HUES64 (cell line): ENCODE data around the gene SACS. TPM values are rescaled to one million over a fixed set of nuclear protein-coding genes. Genes with fewer than 3 reads are reported as not detected.
A peak's percentile ranks its signal among the peaks of the same experiment; 100 is the strongest.

Experiments
- H3K27ac ChIP-seq: 2 replicates; pipeline ENCODE4 v1.7.0; 2013; ENCODE audit warnings: low read depth, low read length, inconsistent platforms
- H3K27me3 ChIP-seq: 2 replicates; pipeline ENCODE4 v1.6.1; 2013; ENCODE audit warnings: mild to moderate bottlenecking, low read length; ENCODE audit not compliant: insufficient read depth
- H3K36me3 ChIP-seq: 2 replicates; pipeline ENCODE4 v1.6.1; 2013; ENCODE audit warnings: mild to moderate bottlenecking, low read length; ENCODE audit not compliant: insufficient read depth
- H3K4me1 ChIP-seq: 2 replicates; pipeline ENCODE4 v1.6.1; 2013; ENCODE audit warnings: mild to moderate bottlenecking, low read length, moderate library complexity; ENCODE audit not compliant: insufficient read depth
- H3K4me3 ChIP-seq: 2 replicates; pipeline ENCODE4 v1.5.1; 2013; ENCODE audit warnings: mild to moderate bottlenecking, low read length, moderate library complexity
- H3K9ac ChIP-seq: 2 replicates; pipeline ENCODE4 v1.6.1; 2013; ENCODE audit warnings: mild to moderate bottlenecking, low read depth, low read length
- H3K9me3 ChIP-seq: 2 replicates; pipeline ENCODE4 v1.6.1; 2013; ENCODE audit warnings: low read depth, low read length; ENCODE audit not compliant: insufficient read depth
- WGBS: fragments of 150-250, 120-280 bp; methylation state at CpG from one replicate; pipeline ENCODE4 v1.1.7; 2013; ENCODE audit warnings: missing lambda C conversion rate; 5-methylcytosine and 5-hydroxymethylcytosine counted together
- polyA plus RNA-seq, 2 experiments: library from polyadenylated mRNA; stranded (reverse); fragments of 50-300 nt; gene quantifications; one replicate each; pipeline ENCODE4 v1.2.3, GENCODE V29; 2013

SACS gene, protein sequence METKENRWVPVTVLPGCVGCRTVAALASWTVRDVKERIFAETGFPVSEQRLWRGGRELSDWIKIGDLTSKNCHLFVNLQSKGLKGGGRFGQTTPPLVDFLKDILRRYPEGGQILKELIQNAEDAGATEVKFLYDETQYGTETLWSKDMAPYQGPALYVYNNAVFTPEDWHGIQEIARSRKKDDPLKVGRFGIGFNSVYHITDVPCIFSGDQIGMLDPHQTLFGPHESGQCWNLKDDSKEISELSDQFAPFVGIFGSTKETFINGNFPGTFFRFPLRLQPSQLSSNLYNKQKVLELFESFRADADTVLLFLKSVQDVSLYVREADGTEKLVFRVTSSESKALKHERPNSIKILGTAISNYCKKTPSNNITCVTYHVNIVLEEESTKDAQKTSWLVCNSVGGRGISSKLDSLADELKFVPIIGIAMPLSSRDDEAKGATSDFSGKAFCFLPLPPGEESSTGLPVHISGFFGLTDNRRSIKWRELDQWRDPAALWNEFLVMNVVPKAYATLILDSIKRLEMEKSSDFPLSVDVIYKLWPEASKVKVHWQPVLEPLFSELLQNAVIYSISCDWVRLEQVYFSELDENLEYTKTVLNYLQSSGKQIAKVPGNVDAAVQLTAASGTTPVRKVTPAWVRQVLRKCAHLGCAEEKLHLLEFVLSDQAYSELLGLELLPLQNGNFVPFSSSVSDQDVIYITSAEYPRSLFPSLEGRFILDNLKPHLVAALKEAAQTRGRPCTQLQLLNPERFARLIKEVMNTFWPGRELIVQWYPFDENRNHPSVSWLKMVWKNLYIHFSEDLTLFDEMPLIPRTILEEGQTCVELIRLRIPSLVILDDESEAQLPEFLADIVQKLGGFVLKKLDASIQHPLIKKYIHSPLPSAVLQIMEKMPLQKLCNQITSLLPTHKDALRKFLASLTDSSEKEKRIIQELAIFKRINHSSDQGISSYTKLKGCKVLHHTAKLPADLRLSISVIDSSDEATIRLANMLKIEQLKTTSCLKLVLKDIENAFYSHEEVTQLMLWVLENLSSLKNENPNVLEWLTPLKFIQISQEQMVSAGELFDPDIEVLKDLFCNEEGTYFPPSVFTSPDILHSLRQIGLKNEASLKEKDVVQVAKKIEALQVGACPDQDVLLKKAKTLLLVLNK (N-terminal part only)
- 25.4 TPM for polyA plus RNA-seq (2013, experiment 1 of 2)
- 26.2 TPM for polyA plus RNA-seq (2013, experiment 2 of 2)

DNA sequence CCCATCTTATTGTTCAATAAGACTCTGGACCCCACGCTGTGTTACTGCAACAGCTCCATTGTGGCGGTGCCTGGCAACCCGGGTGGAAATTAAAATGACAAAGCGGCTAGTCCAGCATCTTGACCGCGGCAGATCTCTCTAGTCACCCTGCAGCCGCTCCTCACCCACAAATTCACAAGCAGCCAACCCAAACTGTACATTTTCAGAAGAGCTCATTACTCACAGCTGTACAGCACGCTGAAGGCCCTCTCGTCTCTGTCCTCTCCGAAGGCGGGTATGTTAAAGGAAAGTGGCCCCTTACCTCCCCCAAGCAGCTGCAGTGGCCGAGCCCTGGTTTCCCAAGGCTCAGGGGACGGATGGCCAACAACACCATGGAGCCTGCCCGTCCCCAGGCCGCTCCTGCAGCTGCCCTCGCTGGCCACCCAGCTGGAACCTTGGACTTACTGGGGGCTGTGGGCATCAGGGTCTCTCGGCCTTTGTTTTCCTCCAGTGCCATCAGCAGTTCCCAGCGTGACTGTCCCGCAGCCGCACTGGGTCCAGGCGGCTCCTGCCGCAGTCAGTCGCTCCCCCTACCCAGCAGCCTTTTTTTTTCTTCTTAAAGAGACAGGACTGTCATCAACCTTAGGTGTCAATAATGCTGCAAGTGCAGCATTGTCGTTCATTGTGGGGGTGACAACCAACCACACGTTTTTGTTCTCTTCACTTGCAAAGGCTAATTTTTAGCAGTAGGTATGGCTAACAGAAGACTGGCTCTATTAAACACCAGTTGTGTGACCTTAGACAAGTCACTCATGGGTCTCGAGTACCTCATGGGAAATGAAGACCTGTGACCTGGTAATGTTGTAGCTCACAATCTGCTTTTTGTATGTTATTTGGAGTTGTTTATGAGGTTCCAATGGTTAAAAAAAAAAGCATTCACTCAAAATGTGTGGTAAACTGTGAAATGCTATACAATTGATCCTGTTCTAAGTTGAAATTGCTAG, at the start of gene SACS:
Gene SACS (minus strand): TSS at position 532 of the 983 bp plus-strand sequence. CDS start 22,463 bp downstream, outside the sequence.
- 0 out of 2 replicates have a peak, but pooled peaks cover 6% of the 10 kb centered on the region for H3K27me3 ChIP-seq
- H3K27ac ChIP-seq, result peak within 1 kb of the TSS; percentile 82
- H3K4me1 ChIP-seq, result peaks cover 30% of the 10 kb centered on the region
- H3K9me3 ChIP-seq, result no peaks in the 10 kb centered on the region
- peak within 1 kb of the TSS; percentile 84 for H3K4me3 ChIP-seq
- 3% methylated on average over 26 of the region's 26 CpGs for whole genome bisulfite sequencing
- peaks cover 5% of the 10 kb centered on the region; the same call in 1 of the 2 replicates for H3K36me3 ChIP-seq
- H3K9ac ChIP-seq, result peak within 1 kb of the TSS; percentile 78

DNA sequence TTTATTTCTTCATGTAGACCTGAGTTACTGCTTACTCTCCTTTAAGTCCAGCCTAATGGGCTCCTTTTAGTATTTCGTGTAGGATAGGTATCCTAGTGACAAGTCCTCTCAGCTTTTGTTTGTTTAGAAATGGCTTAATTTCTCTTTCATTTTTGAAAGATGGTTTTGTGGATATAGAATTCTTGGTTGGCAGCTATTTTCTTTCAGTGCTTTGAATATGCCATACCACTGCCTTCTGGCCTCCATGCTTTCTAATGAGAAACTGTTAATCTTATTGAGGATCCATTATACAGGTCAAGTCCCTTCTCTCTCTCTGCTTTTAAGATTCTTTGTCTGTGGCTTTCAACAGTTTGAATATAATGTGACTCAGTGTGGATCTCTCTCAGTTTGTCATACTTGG, 46.8 kb upstream of the SACS start:
- Histone ChIP-seq H3K4me3 (no peak overlapping the region), H3K27me3 (no peaks in the 10 kb centered on the region), H3K9ac (no peak overlapping the region), H3K4me1 (no peaks in the 10 kb centered on the region), H3K9me3 (peaks cover 25% of the 10 kb centered on the region), H3K36me3 (no peaks in the 10 kb centered on the region), H3K27ac (no peak overlapping the region)
- WGBS, result 87% methylated on average over 1 of the region's 1 CpG

DNA sequence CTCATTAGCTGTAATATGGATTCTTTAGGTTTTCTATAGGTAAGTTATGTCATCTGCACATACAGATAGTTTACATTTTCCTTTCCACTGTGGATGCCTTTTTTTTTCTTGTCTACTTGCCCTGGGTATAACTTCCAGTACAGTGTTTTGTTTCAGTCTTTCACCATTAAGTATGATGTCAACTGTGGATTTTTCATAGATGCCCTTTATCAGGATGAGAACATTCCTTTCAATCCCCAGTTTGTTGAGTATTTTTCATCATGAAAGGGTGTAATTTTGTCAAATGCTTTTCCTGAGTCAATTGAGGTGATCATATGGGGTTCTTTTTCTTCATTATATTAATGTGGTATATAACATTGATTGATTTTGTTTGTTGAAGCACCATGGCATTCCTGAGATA, 43.6 kb upstream of the SACS start:
- no peaks in the 10 kb centered on the region for H3K27me3 ChIP-seq
- peaks cover 25% of the 10 kb centered on the region for H3K9me3 ChIP-seq
- H3K4me1 ChIP-seq, result no peaks in the 10 kb centered on the region
- no peak overlapping the region for H3K27ac ChIP-seq
- H3K4me3 ChIP-seq, result no peak overlapping the region
- no peaks in the 10 kb centered on the region for H3K36me3 ChIP-seq
- H3K9ac ChIP-seq, result no peak overlapping the region

DNA sequence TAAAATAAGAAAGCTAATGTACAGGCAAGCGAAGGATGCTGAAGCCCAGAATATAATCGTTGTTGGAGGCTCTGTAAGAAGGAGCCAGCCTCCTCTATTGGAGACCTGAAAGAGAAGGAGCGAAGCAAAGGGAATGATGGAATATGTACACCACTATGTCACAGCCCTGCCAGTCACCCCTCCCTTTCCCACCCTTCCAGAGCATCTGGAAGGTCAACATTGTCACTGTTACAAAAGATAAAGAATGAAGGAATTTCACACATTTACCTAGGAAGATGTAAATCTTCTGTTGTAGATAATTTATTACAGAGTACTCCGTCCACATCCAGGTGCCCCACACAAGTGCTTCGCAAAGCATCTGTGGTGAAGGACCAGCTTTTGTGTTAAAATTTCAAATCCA, 39.7 kb upstream of the SACS start:
- 99% methylated on average over 4 of the region's 5 CpGs for WGBS
- Histone ChIP-seq H3K4me3 (no peak overlapping the region), H3K27ac (no peak overlapping the region), H3K4me1 (peaks cover 25% of the 10 kb centered on the region), H3K27me3 (no peaks in the 10 kb centered on the region), H3K9ac (no peak overlapping the region), H3K36me3 (no peaks in the 10 kb centered on the region), H3K9me3 (no peaks in the 10 kb centered on the region)

DNA sequence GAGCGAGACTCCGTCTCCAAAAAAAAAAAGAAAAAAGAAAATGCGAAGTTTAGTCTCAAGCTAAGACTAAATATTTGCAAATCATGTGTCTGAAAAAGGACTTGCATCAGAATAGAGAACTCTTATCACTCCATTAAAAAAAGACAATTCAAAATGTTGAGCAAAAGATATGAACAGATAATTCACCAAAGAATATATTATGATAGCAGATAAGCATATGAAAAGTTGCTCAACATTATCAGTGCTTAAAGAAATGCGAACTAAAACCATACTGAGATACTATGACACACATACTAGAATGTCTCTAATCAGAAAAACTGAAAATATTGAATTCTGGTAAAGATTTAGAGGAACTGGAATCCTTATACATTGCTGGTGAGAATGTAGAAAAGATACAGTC, 38.7 kb upstream of the SACS start:
- Histone ChIP-seq H3K27me3 (no peaks in the 10 kb centered on the region), H3K9me3 (no peaks in the 10 kb centered on the region), H3K36me3 (no peaks in the 10 kb centered on the region), H3K9ac (no peak overlapping the region), H3K27ac (no peak overlapping the region), H3K4me1 (peaks cover 26% of the 10 kb centered on the region), H3K4me3 (no peak overlapping the region)
- WGBS, result 93% methylated on average over 2 of the region's 4 CpGs

DNA sequence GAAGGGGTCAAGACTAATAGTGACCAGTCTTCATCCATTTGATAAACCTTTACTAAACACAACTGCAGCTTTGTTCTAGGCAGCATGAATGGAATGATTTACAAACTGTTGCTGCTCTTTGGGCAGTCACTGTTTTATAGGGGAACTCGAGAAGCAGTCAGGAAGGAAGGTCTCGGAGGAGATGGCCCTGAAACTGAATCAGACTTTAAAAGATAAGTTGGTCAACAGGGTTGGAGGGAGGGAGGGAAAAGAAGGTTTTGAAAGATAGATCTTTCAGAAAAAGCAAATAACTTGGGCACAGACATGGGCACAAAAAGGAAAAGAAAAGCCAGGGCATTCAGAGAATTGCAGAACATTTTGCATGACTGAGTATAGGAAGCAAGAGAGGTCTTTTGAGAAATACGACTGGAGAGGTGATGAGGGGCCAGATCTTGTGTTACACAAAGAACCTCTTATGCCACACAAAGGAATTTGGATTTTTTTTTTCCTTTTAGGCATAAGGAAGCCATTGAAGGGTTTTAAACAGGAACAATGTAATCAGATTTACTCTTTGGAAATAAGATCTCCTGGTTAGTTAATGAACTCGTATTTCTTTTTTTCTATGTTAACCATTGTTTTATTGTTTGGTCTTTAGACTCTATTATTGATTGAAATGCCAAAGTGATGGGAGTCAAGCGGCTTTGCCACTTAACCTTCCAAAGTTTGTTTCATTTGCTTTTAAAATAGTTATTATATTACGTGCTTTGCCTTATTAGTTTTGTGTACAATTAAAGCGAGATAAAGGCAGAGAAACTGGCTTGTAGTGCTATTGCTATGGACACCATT, 37.5 kb upstream of the SACS start:
- H3K9ac ChIP-seq, result no peak overlapping the region
- peaks cover 31% of the 10 kb centered on the region for H3K4me1 ChIP-seq
- H3K36me3 ChIP-seq, result no peaks in the 10 kb centered on the region
- H3K27me3 ChIP-seq, result peaks cover 1% of the 10 kb centered on the region
- H3K4me3 ChIP-seq, result no peak overlapping the region
- H3K9me3 ChIP-seq, result no peaks in the 10 kb centered on the region
- 91% methylated on average over 7 of the region's 7 CpGs for whole genome bisulfite sequencing
- no peak overlapping the region for H3K27ac ChIP-seq

DNA sequence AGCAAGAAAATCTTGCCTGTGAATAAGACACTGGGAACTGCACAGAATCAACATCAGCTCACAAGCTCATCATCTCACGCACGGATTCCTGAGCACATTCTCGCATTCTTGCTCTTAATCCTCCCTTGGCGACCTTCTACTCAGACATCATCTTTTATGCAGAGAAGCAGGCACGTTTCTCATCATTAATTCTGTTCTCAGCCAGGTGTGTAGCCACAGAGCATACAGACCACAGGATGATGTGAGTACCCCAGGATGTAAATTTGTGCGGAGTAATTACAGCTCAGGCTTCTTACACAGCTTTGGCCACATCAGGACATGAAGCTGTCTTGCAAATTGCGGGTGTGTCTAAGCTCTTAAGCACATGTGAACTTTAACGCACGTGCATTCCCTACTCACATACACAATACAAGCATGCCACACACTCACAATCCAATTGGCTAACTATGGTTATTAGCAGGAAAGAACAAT, 36.5 kb upstream of the SACS start:
- Histone ChIP-seq H3K36me3 (no peaks in the 10 kb centered on the region), H3K9me3 (no peaks in the 10 kb centered on the region), H3K4me1 (peaks cover 33% of the 10 kb centered on the region), H3K27ac (no peak overlapping the region), H3K9ac (no peak overlapping the region), H3K27me3 (peaks cover 11% of the 10 kb centered on the region), H3K4me3 (no peak overlapping the region)
- 62% methylated on average over 9 of the region's 9 CpGs for WGBS

DNA sequence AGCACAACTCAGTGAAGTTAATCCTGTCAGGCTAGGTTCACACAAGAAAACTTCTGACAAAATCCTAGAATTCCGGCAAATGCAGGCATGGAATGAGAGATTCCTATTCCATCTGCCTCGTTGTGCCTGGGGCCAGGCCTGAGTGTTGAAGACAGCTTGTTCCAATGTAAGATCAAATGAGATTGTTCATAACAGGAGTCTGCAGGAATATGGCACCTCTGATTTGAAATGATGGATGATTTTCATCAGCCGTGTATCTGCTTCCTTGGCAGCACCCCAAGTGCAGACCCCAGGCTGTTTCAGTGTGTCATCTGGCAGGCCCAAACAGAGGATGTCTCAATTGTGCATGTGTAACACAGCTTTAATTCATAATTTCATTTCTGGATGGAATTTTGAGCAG, 35.3 kb upstream of the SACS start:
- no peaks in the 10 kb centered on the region for H3K9me3 ChIP-seq
- peaks cover 33% of the 10 kb centered on the region for H3K4me1 ChIP-seq
- no peak overlapping the region for H3K9ac ChIP-seq
- no peak overlapping the region for H3K27ac ChIP-seq
- peaks cover 12% of the 10 kb centered on the region for H3K27me3 ChIP-seq
- WGBS, result 89% methylated on average over 3 of the region's 3 CpGs
- no peaks in the 10 kb centered on the region for H3K36me3 ChIP-seq
- no peak overlapping the region for H3K4me3 ChIP-seq

DNA sequence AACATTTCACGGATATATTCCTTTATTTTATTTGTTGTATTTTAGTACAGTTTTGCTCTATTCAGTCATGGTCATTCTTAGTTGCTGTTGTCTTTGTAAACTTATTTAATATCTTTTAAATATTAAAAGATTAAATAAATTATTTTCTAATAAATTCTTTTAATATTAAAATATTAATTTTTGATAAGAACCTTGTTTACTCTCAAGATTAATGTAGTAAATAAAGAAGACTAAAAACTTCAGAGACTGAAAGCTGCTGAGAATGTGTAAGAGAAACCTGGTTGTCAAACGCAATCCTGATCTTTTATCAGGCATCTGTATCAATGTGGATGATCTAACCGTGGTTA, 34.4 kb upstream of the SACS start:
- no peaks in the 10 kb centered on the region for H3K36me3 ChIP-seq
- no peaks in the 10 kb centered on the region for H3K9me3 ChIP-seq
- H3K27ac ChIP-seq, result no peak overlapping the region
- H3K4me1 ChIP-seq, result peaks cover 33% of the 10 kb centered on the region
- H3K4me3 ChIP-seq, result no peak overlapping the region
- no peak overlapping the region for H3K9ac ChIP-seq
- peaks cover 12% of the 10 kb centered on the region for H3K27me3 ChIP-seq
- WGBS, result 98% methylated on average over 2 of the region's 3 CpGs
